GM19240 (cell line): ENCODE measurements around the gene AOAH.

Source experiments
- DNase-seq: peaks from one replicate; pipeline ENCODE4 v3.0.0; 2011; ENCODE audit warnings: low spot score; ENCODE audit not compliant: insufficient read length

AOAH gene

GRCh38 chr7:36691983-36692382 is 32.3 kb downstream of the AOAH start:
- DNase-seq = no peak

- DNase-seq = no peak
Measured at GRCh38 chr7:36690514-36691187, 33.6 kb downstream of the AOAH start.

GRCh38 chr7:36690041-36690440 is 34.3 kb downstream of the AOAH start:
- no peak for DNase-seq

GRCh38 chr7:36686499-36686898 is 37.8 kb downstream of the AOAH start:
- no peak for DNase-seq

- no peak for DNase-seq
Measured at GRCh38 chr7:36684954-36685353, 39.3 kb downstream of the AOAH start.

- no peak for DNase-seq
Measured at GRCh38 chr7:36683695-36684357, 40.5 kb downstream of the AOAH start.

- no peak for DNase-seq
Measured at GRCh38 chr7:36683111-36683510, 41.2 kb downstream of the AOAH start.

GRCh38 chr7:36682102-36682501 is 42.2 kb downstream of the AOAH start:
- DNase-seq = no peak

GRCh38 chr7:36677769-36678437 is 46.4 kb downstream of the AOAH start:
- DNase-seq = no peak

GRCh38 chr7:36673703-36674102 is 50.6 kb downstream of the AOAH start:
- no peak for DNase-seq

GRCh38 chr7:36671432-36671829 is 52.9 kb downstream of the AOAH start:
- no peak for DNase-seq

- DNase-seq = no peak
Measured at GRCh38 chr7:36670585-36671431, 53.5 kb downstream of the AOAH start.

- DNase-seq = no peak
Measured at GRCh38 chr7:36668750-36669149, 55.5 kb downstream of the AOAH start.

GRCh38 chr7:36668080-36668479 is 56.2 kb downstream of the AOAH start:
- DNase-seq = no peak

GRCh38 chr7:36667007-36667745 is 57.1 kb downstream of the AOAH start:
- DNase-seq = no peak

GRCh38 chr7:36663481-36663880 is 60.8 kb downstream of the AOAH start:
- no peak for DNase-seq

- DNase-seq = no peak
Measured at GRCh38 chr7:36661135-36661840, 63.0 kb downstream of the AOAH start.

GRCh38 chr7:36659638-36660341 is 64.5 kb downstream of the AOAH start:
- no peak for DNase-seq

- no peak for DNase-seq
Measured at GRCh38 chr7:36659172-36659516, 65.2 kb downstream of the AOAH start.
